HFFc6 (cell line): ENCODE data around the gene PIK3C2G. TPM values are rescaled to one million over a fixed set of nuclear protein-coding genes. Genes with fewer than 3 reads are reported as not detected.

Experiments used
- DNase-seq: peaks from one replicate; pipeline ENCODE4 v3.0.0-alpha.2; 2018
- H3K27ac Mint-ChIP-seq: 2 replicates; pipeline ENCODE4 v1.8.0; 2020; ENCODE audit warnings: mild to moderate bottlenecking, mixed read lengths
- H3K27me3 Mint-ChIP-seq: 2 replicates; pipeline ENCODE4 v1.8.0; 2021; ENCODE audit warnings: mild to moderate bottlenecking, moderate library complexity, mixed read lengths; ENCODE audit not compliant: insufficient read depth
- H3K36me3 Mint-ChIP-seq: 2 replicates; pipeline ENCODE4 v1.8.0; 2021; ENCODE audit warnings: low read depth, mixed read lengths
- H3K4me1 Mint-ChIP-seq: 2 replicates; pipeline ENCODE4 v1.8.0; 2020; ENCODE audit warnings: low read depth, mixed read lengths
- H3K4me3 Mint-ChIP-seq: 2 replicates; pipeline ENCODE4 v1.8.0; 2020; ENCODE audit warnings: mild to moderate bottlenecking, moderate library complexity, mixed read lengths
- H3K9me3 Mint-ChIP-seq: 2 replicates; pipeline ENCODE4 v1.8.0; 2020; ENCODE audit warnings: mild to moderate bottlenecking, mixed read lengths
- total RNA-seq, 6 experiments: library from RNA; stranded (reverse); fragmentation: NEBNext Ultra II Directional; extraction: Animal tissue kit (Norgen Biotek cat#: 25700); gene quantifications; 2 replicates in 1 of 6; 3 replicates in 5 of 6; pipeline ENCODE4 v1.2.3, GENCODE V29; 2021
- TF ChIP-seq, protein P1 (sequence below): fragments of 200-600 bp; sonication (generic); IDR thresholded peaks from 2 replicates; pipeline ENCODE4 v1.5.0; 2021; ENCODE audit warnings: antibody characterized with exemption, mild to moderate bottlenecking

The PIK3C2G gene
- total RNA-seq, 6 experiments from 2014 or later, result not detected

- H3K27ac Mint-ChIP-seq, result no peak overlapping the region
- no peaks in the 10 kb centered on the region for H3K36me3 Mint-ChIP-seq
- no peak for DNase-seq
- TF ChIP-seq, protein P1, sequence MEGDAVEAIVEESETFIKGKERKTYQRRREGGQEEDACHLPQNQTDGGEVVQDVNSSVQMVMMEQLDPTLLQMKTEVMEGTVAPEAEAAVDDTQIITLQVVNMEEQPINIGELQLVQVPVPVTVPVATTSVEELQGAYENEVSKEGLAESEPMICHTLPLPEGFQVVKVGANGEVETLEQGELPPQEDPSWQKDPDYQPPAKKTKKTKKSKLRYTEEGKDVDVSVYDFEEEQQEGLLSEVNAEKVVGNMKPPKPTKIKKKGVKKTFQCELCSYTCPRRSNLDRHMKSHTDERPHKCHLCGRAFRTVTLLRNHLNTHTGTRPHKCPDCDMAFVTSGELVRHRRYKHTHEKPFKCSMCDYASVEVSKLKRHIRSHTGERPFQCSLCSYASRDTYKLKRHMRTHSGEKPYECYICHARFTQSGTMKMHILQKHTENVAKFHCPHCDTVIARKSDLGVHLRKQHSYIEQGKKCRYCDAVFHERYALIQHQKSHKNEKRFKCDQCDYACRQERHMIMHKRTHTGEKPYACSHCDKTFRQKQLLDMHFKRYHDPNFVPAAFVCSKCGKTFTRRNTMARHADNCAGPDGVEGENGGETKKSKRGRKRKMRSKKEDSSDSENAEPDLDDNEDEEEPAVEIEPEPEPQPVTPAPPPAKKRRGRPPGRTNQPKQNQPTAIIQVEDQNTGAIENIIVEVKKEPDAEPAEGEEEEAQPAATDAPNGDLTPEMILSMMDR, result no peak
- H3K4me1 Mint-ChIP-seq, result no peaks in the 10 kb centered on the region
- H3K27me3 Mint-ChIP-seq, result peaks cover 7% of the 10 kb centered on the region; the same call in 1 of the 2 replicates
- H3K9me3 Mint-ChIP-seq, result no peaks in the 10 kb centered on the region
- H3K4me3 Mint-ChIP-seq, result no peak overlapping the region
These were observed 390.2 kb downstream of the PIK3C2G start for GRCh38 chr12:18651525-18651924.

- H3K27me3 Mint-ChIP-seq, result peaks cover 7% of the 10 kb centered on the region; the same call in 1 of the 2 replicates
- H3K36me3 Mint-ChIP-seq, result no peaks in the 10 kb centered on the region
- H3K27ac Mint-ChIP-seq, result no peak overlapping the region
These were observed 391.3 kb downstream of the PIK3C2G start for GRCh38 chr12:18652596-18652995.

GRCh38 chr12:18653465-18653864 is 392.1 kb downstream of the PIK3C2G start:
- H3K36me3 Mint-ChIP-seq, result no peaks in the 10 kb centered on the region
- no peak overlapping the region for H3K4me3 Mint-ChIP-seq

More at GRCh38 chr12:18652596-18652995, 391.3 kb downstream of the PIK3C2G start:
- TF ChIP-seq, protein P1, result no peak
- H3K4me1 Mint-ChIP-seq, result no peaks in the 10 kb centered on the region
- DNase-seq, result no peak
- no peaks in the 10 kb centered on the region for H3K9me3 Mint-ChIP-seq
- H3K4me3 Mint-ChIP-seq, result no peak overlapping the region

GRCh38 chr12:18655351-18655750 is 394.0 kb downstream of the PIK3C2G start:
- Mint-ChIP-seq H3K4me3 (no peak overlapping the region), H3K4me1 (no peaks in the 10 kb centered on the region), H3K27ac (no peak overlapping the region), H3K27me3 (peaks cover 6% of the 10 kb centered on the region; the same call in 1 of the 2 replicates), H3K36me3 (no peaks in the 10 kb centered on the region), H3K9me3 (no peaks in the 10 kb centered on the region)
- TF ChIP-seq, protein P1, result no peak
- DNase-seq, result no peak

More at GRCh38 chr12:18653465-18653864, 392.1 kb downstream of the PIK3C2G start:
- peaks cover 7% of the 10 kb centered on the region; the same call in 1 of the 2 replicates for H3K27me3 Mint-ChIP-seq
- no peaks in the 10 kb centered on the region for H3K9me3 Mint-ChIP-seq
- no peak for DNase-seq
- TF ChIP-seq, protein P1, result no peak
- H3K27ac Mint-ChIP-seq, result no peak overlapping the region
- no peaks in the 10 kb centered on the region for H3K4me1 Mint-ChIP-seq

DNA sequence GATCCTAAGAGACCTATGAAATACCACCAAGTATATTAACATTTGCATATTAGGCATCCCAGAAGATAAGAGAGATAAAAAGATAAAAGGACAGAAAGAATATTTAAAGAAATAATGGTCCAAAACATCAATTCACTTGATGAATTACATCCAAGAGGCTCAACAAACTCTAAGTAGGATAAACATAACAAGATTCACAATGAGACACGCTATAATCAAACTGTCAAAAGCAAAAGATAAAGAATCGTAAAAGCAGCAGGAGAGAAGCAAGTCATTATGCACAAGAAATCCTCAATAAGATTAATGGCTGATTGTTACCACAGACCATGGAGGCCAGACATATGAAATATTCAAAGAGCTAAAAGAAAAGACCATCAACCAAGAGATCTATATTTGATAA is 396.9 kb downstream of the PIK3C2G start:
- no peak for DNase-seq
- Mint-ChIP-seq H3K9me3 (no peaks in the 10 kb centered on the region), H3K27ac (no peak overlapping the region), H3K4me3 (no peak overlapping the region), H3K4me1 (no peaks in the 10 kb centered on the region), H3K36me3 (no peaks in the 10 kb centered on the region), H3K27me3 (peaks cover 2% of the 10 kb centered on the region; the same call in 1 of the 2 replicates)
- TF ChIP-seq, protein P1, result no peak
